NOMO-1 (cell line): Measurements from ENCODE around the gene TBX18.
A peak's percentile ranks its signal among the peaks of the same experiment; 100 is the strongest.

Experiments
- DNase-seq, 2 experiments: peaks; one replicate each; lab custom pipeline; 2025; ENCODE audit not compliant: unreplicated experiment in 2 of 2; lab: John Stamatoyannopoulos, UW

The TBX18 gene

GRCh38 chr6:84764332-84765049 lies at the start of gene TBX18:
Gene TBX18, minus strand, starts transcription at chr6:84764598. Its CDS starts 417 bp downstream, at chr6:84764181.
- DNase-seq: no peak

GRCh38 chr6:84811351-84811750 lies 47.0 kb upstream of the TBX18 start:
- no peak for DNase-seq

GRCh38 chr6:84809455-84809854 lies 45.1 kb upstream of the TBX18 start:
- no peak for DNase-seq

GRCh38 chr6:84808491-84809061 lies 44.2 kb upstream of the TBX18 start:
- DNase-seq: no peak

- DNase-seq: no peak
Observed at GRCh38 chr6:84805145-84805544, 40.7 kb upstream of the TBX18 start.

GRCh38 chr6:84804720-84805119 lies 40.3 kb upstream of the TBX18 start:
- no peak for DNase-seq

- no peak for DNase-seq
Observed at GRCh38 chr6:84801250-84801649, 36.9 kb upstream of the TBX18 start.

GRCh38 chr6:84798257-84798656 lies 33.9 kb upstream of the TBX18 start:
- DNase-seq: no peak

GRCh38 chr6:84796343-84796742 lies 31.9 kb upstream of the TBX18 start:
- no peak for DNase-seq

GRCh38 chr6:84791927-84792326 lies 27.5 kb upstream of the TBX18 start:
- no peak for DNase-seq

- DNase-seq: peak; percentile 12 to 60
Observed at GRCh38 chr6:84791233-84791632, 26.8 kb upstream of the TBX18 start.

GRCh38 chr6:84789170-84789569 lies 24.8 kb upstream of the TBX18 start:
- DNase-seq: no peak

- no peak for DNase-seq
Observed at GRCh38 chr6:84788689-84789088, 24.3 kb upstream of the TBX18 start.

- no peak for DNase-seq
Observed at GRCh38 chr6:84785671-84786070, 21.3 kb upstream of the TBX18 start.

GRCh38 chr6:84779917-84780316 lies 15.5 kb upstream of the TBX18 start:
- DNase-seq: no peak

- no peak for DNase-seq
Observed at GRCh38 chr6:84779380-84779779, 15.0 kb upstream of the TBX18 start.

- no peak for DNase-seq
Observed at GRCh38 chr6:84777888-84778287, 13.5 kb upstream of the TBX18 start.

- no peak for DNase-seq
Observed at GRCh38 chr6:84776392-84776791, 12.0 kb upstream of the TBX18 start.

GRCh38 chr6:84775751-84776150 lies 11.4 kb upstream of the TBX18 start:
- DNase-seq: no peak

- DNase-seq: no peak
Observed at GRCh38 chr6:84774985-84775284, 10.5 kb upstream of the TBX18 start.

- no peak for DNase-seq
Observed at GRCh38 chr6:84774157-84774984, 10.0 kb upstream of the TBX18 start.
